B cell (primary cell): ENCODE data around the gene N4BP2L2. TPM values are rescaled to one million over a fixed set of nuclear protein-coding genes. Genes with fewer than 3 reads are reported as not detected.
"Not testable (repeated sequence)": the region's sequence is repeated elsewhere in the genome, so short reads cannot be mapped to it uniquely, and the experiment has no call there.

Experiments used
- ATAC-seq: fragments of 200-7000 bp; cut with Tn5 transposase; one replicate; pipeline ENCODE4 v1.10.0; 2021; ENCODE audit warnings: low read depth, mild to moderate bottlenecking, moderate number of reproducible peaks, moderate library complexity
- CTCF ChIA-PET: fragments of 350-600 bp; sonication (Branson Sonifier 250); formaldehyde crosslinking; loops from one replicate; lab custom pipeline; 2021; ENCODE audit warnings: antibody characterized with exemption, inconsistent platforms; lab: Charles Lee
- POLR2A ChIA-PET: fragments of 350-600 bp; sonication (Branson Sonifier 250); formaldehyde crosslinking; loops from one replicate; lab custom pipeline; 2021; ENCODE audit warnings: antibody characterized with exemption; lab: Charles Lee
- DNase-seq: peaks from one replicate; pipeline ENCODE4 v3.0.0; 2013
- H2AFZ ChIP-seq: 2 replicates; pipeline ENCODE4 v1.6.1; 2012; ENCODE audit warnings: mild to moderate bottlenecking, low read depth, low read length; ENCODE audit not compliant: insufficient read depth, poor library complexity, severe bottlenecking
- H3K27ac ChIP-seq, 2 donors: 1 replicate in 1 of 2; 2 replicates in 1 of 2; pipeline ENCODE4 v1.5.1; 2012 to 2013; ENCODE audit warnings: low read length in 2 of 2, mild to moderate bottlenecking in 2 of 2, moderate library complexity in 1 of 2
- H3K27me3 ChIP-seq, 4 experiments: fragments of 200-600 bp in 1 of 4; sonication (generic) in 1 of 4; replicated peaks in 1 of 4; 1 replicate in 2 of 4; 2 replicates in 2 of 4; pipeline versions ENCODE4 v1.6.1 to v1.7.0; 2013 to 2016; ENCODE audit warnings: low read length in 3 of 4, mild to moderate bottlenecking in 2 of 4, mixed read lengths in 1 of 4, moderate library complexity in 1 of 4; ENCODE audit not compliant: insufficient read depth in 4 of 4, control insufficient read depth in 3 of 4; ENCODE audit errors: control extremely low read depth in 1 of 4
- H3K36me3 ChIP-seq, 2 experiments: replicated peaks in 1 of 2; 1 replicate in 1 of 2; 2 replicates in 1 of 2; pipeline versions ENCODE4 v1.6.1 to v1.7.1; 2013; ENCODE audit warnings: low read length in 1 of 2; ENCODE audit not compliant: insufficient read depth in 2 of 2, control insufficient read depth in 1 of 2; ENCODE audit errors: control extremely low read depth in 1 of 2, extremely low read depth in 1 of 2
- H3K4me1 ChIP-seq, 2 donors: fragments of 200-600 bp in 1 of 2; sonication (generic) in 1 of 2; 1 replicate in 1 of 2; 2 replicates in 1 of 2; pipeline versions ENCODE4 v1.5.1 to v1.6.1; 2013 to 2017; ENCODE audit warnings: low read length in 2 of 2; ENCODE audit not compliant: control insufficient read depth in 2 of 2, insufficient read depth in 2 of 2
- H3K4me2 ChIP-seq: replicated peaks from 2 replicates; pipeline ENCODE3; 2012; ENCODE audit warnings: mild to moderate bottlenecking, low read depth, low read length; ENCODE audit not compliant: poor library complexity, severe bottlenecking
- H3K4me3 ChIP-seq, 5 experiments: fragments of 200-600 bp in 1 of 5; sonication (generic) in 1 of 5; 1 replicate in 3 of 5; 2 replicates in 2 of 5; pipeline versions ENCODE4 v1.5.1 to v1.7.0; 2011 to 2016; ENCODE audit warnings: low read length in 4 of 5, mild to moderate bottlenecking in 4 of 5, low read depth in 2 of 5, control low read depth in 1 of 5, moderate library complexity in 1 of 5; ENCODE audit not compliant: insufficient read depth in 1 of 5; ENCODE audit errors: control extremely low read depth in 1 of 5, extremely low read depth in 1 of 5
- H3K79me2 ChIP-seq: fragments of 200-600 bp; sonication (generic); one replicate; pipeline ENCODE4 v1.6.0; 2016; ENCODE audit warnings: low read length; ENCODE audit not compliant: control insufficient read depth, insufficient read depth
- H3K9ac ChIP-seq: fragments of 200-600 bp; sonication (generic); 2 replicates; pipeline ENCODE4 v1.6.1; 2017; ENCODE audit warnings: mild to moderate bottlenecking, low read length, moderate library complexity
- H3K9me3 ChIP-seq, 3 donors: one replicate each; pipeline versions ENCODE4 v1.6.1 to v1.7.1; 2013; ENCODE audit warnings: low read length in 2 of 3; ENCODE audit not compliant: control insufficient read depth in 2 of 3, insufficient read depth in 1 of 3; ENCODE audit errors: control extremely low read depth in 1 of 3
- H4K20me1 ChIP-seq: 2 replicates; pipeline ENCODE4 v1.6.0; 2012; ENCODE audit warnings: mild to moderate bottlenecking, low read length; ENCODE audit not compliant: insufficient read depth, control insufficient read depth, poor library complexity, severe bottlenecking
- H3K27ac Mint-ChIP-seq: one replicate; pipeline ENCODE4 v1.8.0; 2021; ENCODE audit warnings: mixed read lengths
- H3K27me3 Mint-ChIP-seq: one replicate; pipeline ENCODE4 v1.8.0; 2021; ENCODE audit warnings: mixed read lengths
- H3K4me1 Mint-ChIP-seq: one replicate; pipeline ENCODE4 v1.8.0; 2021; ENCODE audit warnings: mixed read lengths
- H3K4me3 Mint-ChIP-seq: one replicate; pipeline ENCODE4 v1.8.0; 2021; ENCODE audit warnings: mixed read lengths
- H3K9me3 Mint-ChIP-seq: one replicate; pipeline ENCODE4 v1.8.0; 2022; ENCODE audit warnings: mixed read lengths; ENCODE audit not compliant: insufficient read depth
- CTCF ChIP-seq: fragments of 200-600 bp; IDR thresholded peaks from one replicate; pipeline ENCODE4 v1.8.0; 2022; ENCODE audit warnings: antibody characterized with exemption, mild to moderate bottlenecking
- EZH2 ChIP-seq: IDR thresholded peaks from 2 replicates; pipeline ENCODE4 v1.6.1; 2012; ENCODE audit warnings: borderline replicate concordance, low read depth, mild to moderate bottlenecking, moderate library complexity, low read length; ENCODE audit not compliant: insufficient read depth, poor library complexity, severe bottlenecking
- WGBS: methylation state at CpG from one replicate; pipeline ENCODE4 v1.1.5; 2013; ENCODE audit warnings: missing lambda C conversion rate; ENCODE audit not compliant: insufficient coverage; 5-methylcytosine and 5-hydroxymethylcytosine counted together
- intact Hi-C: fragments of 100-400 bp; cut with micrococcal nuclease; formaldehyde crosslinking; loops from one replicate; pipeline ENCODE4 v1.10.0; 2022
- polyA plus RNA-seq: library from polyadenylated mRNA; depleted of rRNA; stranded (reverse); fragments of >200 nt; gene quantifications from 2 replicates; pipeline ENCODE4 v1.2.3, GENCODE V29; 2012
- total RNA-seq, 2 donors: library from RNA; stranded (reverse); fragments of 120-200 nt in 1 of 2; gene quantifications; 1 replicate in 1 of 2; 2 replicates in 1 of 2; pipeline versions ENCODE4 v1.2.3 to v1.2.4, GENCODE V29; 2013 to 2022

The N4BP2L2 gene
- total and polyA plus RNA-seq, 2 donors (not counting 1 experiment from before 2014, with no cell fraction given) = 63.9 to 239 TPM

DNA sequence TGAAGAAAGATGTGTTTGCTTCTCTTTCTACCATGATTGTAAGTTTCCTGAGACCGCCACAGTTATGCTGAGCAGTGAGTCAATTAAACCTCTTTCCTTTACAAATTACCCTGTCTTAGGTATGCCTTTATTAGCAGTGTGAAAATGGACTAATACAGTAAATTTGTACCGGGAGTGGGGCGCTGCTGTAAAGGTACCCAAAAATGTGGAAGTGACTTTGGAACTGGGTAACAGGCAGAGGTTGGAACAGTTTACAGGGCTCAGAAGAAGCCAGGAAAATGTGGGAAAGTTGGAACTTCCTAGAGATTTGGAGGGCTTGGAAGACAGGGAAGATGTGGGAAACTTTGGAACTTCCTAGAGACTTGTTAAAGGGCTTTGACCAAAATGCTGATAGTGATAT, 38.4 kb upstream of the N4BP2L2 start:
- intact Hi-C loops = no loop called here
- H3K9me3 Mint-ChIP-seq = peaks cover 2% of the 10 kb centered on the region
- no peaks in the 10 kb centered on the region for H3K4me1 ChIP-seq
- no peaks in the 10 kb centered on the region for H3K4me1 Mint-ChIP-seq
- H3K79me2 ChIP-seq = no peaks in the 10 kb centered on the region
- H3K4me3 Mint-ChIP-seq = no peak overlapping the region
- CTCF ChIA-PET = no interaction called here
- no peak overlapping the region for H3K27ac ChIP-seq
- no peak for DNase-seq
- 100% methylated on average over 1 of the region's 3 CpGs for WGBS
- H3K27me3 Mint-ChIP-seq = no peaks in the 10 kb centered on the region
- H3K27ac Mint-ChIP-seq = no peak overlapping the region
- H4K20me1 ChIP-seq = no peaks in the 10 kb centered on the region
- H2AFZ ChIP-seq = no peak overlapping the region
- H3K4me3 ChIP-seq = no peak overlapping the region
- H3K36me3 ChIP-seq = no peaks in the 10 kb centered on the region
- no peak for ATAC-seq
- TF ChIP-seq CTCF (no peak), EZH2 (no peak)
- H3K9me3 ChIP-seq = peaks cover 0 to 13% (median 12%) of the 10 kb centered on the region in 3 donors
- H3K9ac ChIP-seq = no peak overlapping the region
- no peak overlapping the region for H3K4me2 ChIP-seq
- POLR2A ChIA-PET = no interaction called here
- no peaks in the 10 kb centered on the region for H3K27me3 ChIP-seq

DNA sequence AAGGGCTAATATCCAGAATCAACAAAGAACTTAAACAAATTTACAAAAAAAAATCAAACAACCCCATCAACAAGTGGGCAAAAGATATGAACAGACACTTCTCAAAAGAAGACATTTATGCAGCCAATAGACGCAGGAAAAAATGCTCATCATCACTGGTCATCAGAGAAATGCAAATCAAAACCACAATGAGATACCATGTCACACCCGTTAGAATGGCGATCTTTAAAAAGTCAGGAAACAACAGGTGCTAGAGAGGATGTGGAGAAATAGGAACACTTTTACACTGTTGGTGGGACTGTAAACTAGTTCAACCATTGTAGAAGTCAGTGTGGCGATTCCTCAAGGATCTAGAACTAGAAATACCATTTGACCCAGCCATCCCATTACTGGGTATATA, 37.1 kb upstream of the N4BP2L2 start:
- ATAC-seq, H3K27me3 ChIP-seq, H3K4me2 ChIP-seq, H3K36me3 ChIP-seq, H2AFZ ChIP-seq, H3K4me3 Mint-ChIP-seq, H3K27ac Mint-ChIP-seq, H3K9me3 Mint-ChIP-seq, H3K4me3 ChIP-seq, intact Hi-C loops, H3K4me1 Mint-ChIP-seq, DNase-seq, POLR2A ChIA-PET, H3K4me1 ChIP-seq, CTCF ChIA-PET, H3K27ac ChIP-seq, H3K27me3 Mint-ChIP-seq, H3K9ac ChIP-seq, H3K79me2 ChIP-seq, H4K20me1 ChIP-seq: not testable (repeated sequence)
- 100% methylated on average over 1 of the region's 4 CpGs for WGBS
- peaks cover 0 to 13% (median 12%) of the 10 kb centered on the region in 3 donors for H3K9me3 ChIP-seq

DNA sequence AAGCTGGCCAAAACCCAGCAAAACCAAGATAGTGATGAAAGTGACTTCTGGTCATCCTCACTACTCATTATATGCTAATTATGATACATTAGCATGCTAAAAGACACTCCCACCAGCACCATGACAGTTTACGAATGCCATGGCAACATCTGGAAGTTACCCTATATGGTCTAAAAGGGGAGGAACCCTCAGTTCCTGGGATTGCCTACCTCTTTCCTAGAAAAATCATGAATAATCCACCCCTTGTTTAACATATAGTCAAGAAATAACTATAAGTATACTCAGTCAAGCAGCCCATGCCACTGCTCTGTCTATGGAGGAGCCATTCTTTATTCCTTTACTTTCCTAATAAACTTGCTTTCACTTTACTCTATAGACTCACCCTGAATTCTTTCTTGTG, 22.2 kb upstream of the N4BP2L2 start:
- H3K4me1 Mint-ChIP-seq, H3K27me3 ChIP-seq, H3K9ac ChIP-seq, H3K27ac ChIP-seq, ATAC-seq, H3K36me3 ChIP-seq, intact Hi-C loops, H2AFZ ChIP-seq, H4K20me1 ChIP-seq, H3K4me3 ChIP-seq, H3K9me3 Mint-ChIP-seq, H3K79me2 ChIP-seq, H3K4me2 ChIP-seq, H3K4me1 ChIP-seq, H3K27ac Mint-ChIP-seq, H3K27me3 Mint-ChIP-seq, DNase-seq, POLR2A ChIA-PET, H3K4me3 Mint-ChIP-seq: not testable (repeated sequence)
- CTCF ChIA-PET = interaction anchor here (1.0 kb wide), 1 partner anchor 9 kb away, joined by 5 read pairs; no protein-coding TSS in a partner anchor
- 100% methylated on average over 1 of the region's 1 CpG for WGBS
- H3K9me3 ChIP-seq = peaks cover 7 to 17% (median 12%) of the 10 kb centered on the region in 3 donors
